HL-60 (cell line): ENCODE results near the gene ZNF236.

ENCODE experiments used
- GABPA ChIP-seq: IDR thresholded peaks from 2 replicates; pipeline ENCODE4 v1.6.1; 2012; ENCODE audit warnings: low read depth
- POLR2AphosphoS5 ChIP-seq: IDR thresholded peaks from 2 replicates; pipeline ENCODE4 v1.6.1; 2012; ENCODE audit warnings: low read depth
- TF ChIP-seq, protein P1 (sequence below): IDR thresholded peaks from one replicate; pipeline ENCODE4 v1.5.1; 2011; ENCODE audit warnings: low read length, control low read depth, inconsistent platforms; ENCODE audit not compliant: insufficient read depth

GRCh38 chr18:76931171-76931570 is 108.8 kb downstream of the ZNF236 start:
- TF ChIP-seq, protein P1, sequence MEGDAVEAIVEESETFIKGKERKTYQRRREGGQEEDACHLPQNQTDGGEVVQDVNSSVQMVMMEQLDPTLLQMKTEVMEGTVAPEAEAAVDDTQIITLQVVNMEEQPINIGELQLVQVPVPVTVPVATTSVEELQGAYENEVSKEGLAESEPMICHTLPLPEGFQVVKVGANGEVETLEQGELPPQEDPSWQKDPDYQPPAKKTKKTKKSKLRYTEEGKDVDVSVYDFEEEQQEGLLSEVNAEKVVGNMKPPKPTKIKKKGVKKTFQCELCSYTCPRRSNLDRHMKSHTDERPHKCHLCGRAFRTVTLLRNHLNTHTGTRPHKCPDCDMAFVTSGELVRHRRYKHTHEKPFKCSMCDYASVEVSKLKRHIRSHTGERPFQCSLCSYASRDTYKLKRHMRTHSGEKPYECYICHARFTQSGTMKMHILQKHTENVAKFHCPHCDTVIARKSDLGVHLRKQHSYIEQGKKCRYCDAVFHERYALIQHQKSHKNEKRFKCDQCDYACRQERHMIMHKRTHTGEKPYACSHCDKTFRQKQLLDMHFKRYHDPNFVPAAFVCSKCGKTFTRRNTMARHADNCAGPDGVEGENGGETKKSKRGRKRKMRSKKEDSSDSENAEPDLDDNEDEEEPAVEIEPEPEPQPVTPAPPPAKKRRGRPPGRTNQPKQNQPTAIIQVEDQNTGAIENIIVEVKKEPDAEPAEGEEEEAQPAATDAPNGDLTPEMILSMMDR: no peak
- no peak for TF ChIP-seq GABPA
- no peak for TF ChIP-seq POLR2AphosphoS5
